ENCODE results near the gene FRMD4A. TPM values are rescaled to one million over a fixed set of nuclear protein-coding genes. Genes with fewer than 3 reads are reported as not detected.

Gene FRMD4A
- total RNA-seq, 2 experiments from 2014 or later, result 0.30 to 0.35 TPM

- no peak for DNase-seq
- ChIA-PET CTCF (no interaction called here), POLR2A (interaction anchor here (1.0 kb wide), 1 partner anchor 295 kb away, joined by 6 read pairs; no protein-coding TSS in a partner anchor)
- Mint-ChIP-seq H3K4me3 (no peak overlapping the region), H3K27me3 (peaks cover 85% of the 10 kb centered on the region), H3K9me3 (no peaks in the 10 kb centered on the region), H3K4me1 (peaks cover 15% of the 10 kb centered on the region), H3K36me3 (ENCODE audit: low read depth) (no peaks in the 10 kb centered on the region), H3K27ac (no peak overlapping the region)
These were observed 440.2 kb downstream of the FRMD4A start for GRCh38 chr10:13890233-13891127.

- H3K4me3 Mint-ChIP-seq, result no peak overlapping the region
- no peaks in the 10 kb centered on the region for H3K36me3 Mint-ChIP-seq (ENCODE audit: low read depth)
- H3K4me1 Mint-ChIP-seq, result peaks cover 11% of the 10 kb centered on the region
- POLR2A ChIA-PET, result no interaction called here
- no peaks in the 10 kb centered on the region for H3K9me3 Mint-ChIP-seq
- H3K27me3 Mint-ChIP-seq, result peaks cover 66% of the 10 kb centered on the region
- no peak overlapping the region for H3K27ac Mint-ChIP-seq
- no peak for DNase-seq
- CTCF ChIA-PET, result no interaction called here
These were observed 443.0 kb downstream of the FRMD4A start for GRCh38 chr10:13887761-13888160.

- ChIA-PET POLR2A (interaction anchor here (0.5 kb wide), 1 partner anchor 24 kb away, joined by 3 read pairs; no protein-coding TSS in a partner anchor), CTCF (no interaction called here)
- no peaks in the 10 kb centered on the region for H3K9me3 Mint-ChIP-seq
- H3K27me3 Mint-ChIP-seq, result peaks cover 47% of the 10 kb centered on the region
- no peak overlapping the region for H3K27ac Mint-ChIP-seq
- no peak overlapping the region for H3K4me3 Mint-ChIP-seq
- H3K36me3 Mint-ChIP-seq (ENCODE audit: low read depth), result no peaks in the 10 kb centered on the region
- H3K4me1 Mint-ChIP-seq, result peaks cover 7% of the 10 kb centered on the region
- no peak for DNase-seq
These were observed 445.3 kb downstream of the FRMD4A start for GRCh38 chr10:13885238-13885990.

GRCh38 chr10:13883636-13884444 lies 446.9 kb downstream of the FRMD4A start:
- ChIA-PET POLR2A (no interaction called here), CTCF (no interaction called here)
- Mint-ChIP-seq H3K27me3 (peaks cover 32% of the 10 kb centered on the region), H3K4me3 (no peak overlapping the region), H3K36me3 (ENCODE audit: low read depth) (no peaks in the 10 kb centered on the region), H3K4me1 (peaks cover 7% of the 10 kb centered on the region), H3K27ac (no peak overlapping the region), H3K9me3 (no peaks in the 10 kb centered on the region)
- DNase-seq, result no peak

GRCh38 chr10:13882119-13882711 lies 448.5 kb downstream of the FRMD4A start:
- ChIA-PET CTCF (interaction anchor here (0.7 kb wide), 1 partner anchor 20 kb away, joined by 3 read pairs; no protein-coding TSS in a partner anchor), POLR2A (no interaction called here)
- no peak overlapping the region for H3K4me3 Mint-ChIP-seq
- H3K27ac Mint-ChIP-seq, result no peak overlapping the region
- no peak for DNase-seq
- H3K36me3 Mint-ChIP-seq (ENCODE audit: low read depth), result no peaks in the 10 kb centered on the region
- peaks cover 6% of the 10 kb centered on the region for H3K4me1 Mint-ChIP-seq
- H3K27me3 Mint-ChIP-seq, result peaks cover 16% of the 10 kb centered on the region
- H3K9me3 Mint-ChIP-seq, result no peaks in the 10 kb centered on the region

GRCh38 chr10:13880760-13881159 lies 450.0 kb downstream of the FRMD4A start:
- no peaks in the 10 kb centered on the region for H3K9me3 Mint-ChIP-seq
- H3K4me3 Mint-ChIP-seq, result no peak overlapping the region
- POLR2A ChIA-PET, result interaction anchor here (0.6 kb wide), 1 partner anchor 970 kb away, joined by 3 read pairs; no protein-coding TSS in a partner anchor
- peaks cover 7% of the 10 kb centered on the region for H3K27me3 Mint-ChIP-seq
- no peak overlapping the region for H3K27ac Mint-ChIP-seq
- DNase-seq, result no peak
- no peaks in the 10 kb centered on the region for H3K4me1 Mint-ChIP-seq
- CTCF ChIA-PET, result no interaction called here
- no peaks in the 10 kb centered on the region for H3K36me3 Mint-ChIP-seq (ENCODE audit: low read depth)

- DNase-seq, result no peak
- no peaks in the 10 kb centered on the region for H3K4me1 Mint-ChIP-seq
- no peak overlapping the region for H3K4me3 Mint-ChIP-seq
- POLR2A ChIA-PET, result no interaction called here
- H3K27me3 Mint-ChIP-seq, result peaks cover 3% of the 10 kb centered on the region
- no peaks in the 10 kb centered on the region for H3K9me3 Mint-ChIP-seq
- no peaks in the 10 kb centered on the region for H3K36me3 Mint-ChIP-seq (ENCODE audit: low read depth)
- H3K27ac Mint-ChIP-seq, result no peak overlapping the region
- CTCF ChIA-PET, result no interaction called here
These were observed 453.4 kb downstream of the FRMD4A start for GRCh38 chr10:13877154-13877909.

GRCh38 chr10:13873196-13873595 lies 457.5 kb downstream of the FRMD4A start:
- H3K9me3 Mint-ChIP-seq, result no peaks in the 10 kb centered on the region
- no peaks in the 10 kb centered on the region for H3K36me3 Mint-ChIP-seq (ENCODE audit: low read depth)
- H3K4me1 Mint-ChIP-seq, result no peaks in the 10 kb centered on the region
- H3K4me3 Mint-ChIP-seq, result no peak overlapping the region
- H3K27ac Mint-ChIP-seq, result no peak overlapping the region
- peaks cover 3% of the 10 kb centered on the region for H3K27me3 Mint-ChIP-seq
- CTCF ChIA-PET, result no interaction called here
- DNase-seq, result no peak
- POLR2A ChIA-PET, result interaction anchor here (0.6 kb wide), 1 partner anchor 502 kb away, joined by 4 read pairs; no protein-coding TSS in a partner anchor

GRCh38 chr10:13872411-13872810 lies 458.3 kb downstream of the FRMD4A start:
- no peaks in the 10 kb centered on the region for H3K36me3 Mint-ChIP-seq (ENCODE audit: low read depth)
- ChIA-PET CTCF (no interaction called here), POLR2A (no interaction called here)
- no peak for DNase-seq
- H3K27ac Mint-ChIP-seq, result no peak overlapping the region
- no peak overlapping the region for H3K4me3 Mint-ChIP-seq
- H3K4me1 Mint-ChIP-seq, result no peaks in the 10 kb centered on the region
- no peaks in the 10 kb centered on the region for H3K9me3 Mint-ChIP-seq
- peaks cover 3% of the 10 kb centered on the region for H3K27me3 Mint-ChIP-seq

- ChIA-PET CTCF (no interaction called here), POLR2A (no interaction called here)
- Mint-ChIP-seq H3K4me1 (no peaks in the 10 kb centered on the region), H3K4me3 (no peak overlapping the region), H3K27ac (no peak overlapping the region), H3K36me3 (ENCODE audit: low read depth) (no peaks in the 10 kb centered on the region), H3K27me3 (peaks cover 3% of the 10 kb centered on the region), H3K9me3 (no peaks in the 10 kb centered on the region)
- DNase-seq, result no peak
These were observed 458.9 kb downstream of the FRMD4A start for GRCh38 chr10:13871776-13872175.

GRCh38 chr10:13871011-13871410 lies 459.7 kb downstream of the FRMD4A start:
- Mint-ChIP-seq H3K4me3 (no peak overlapping the region), H3K4me1 (no peaks in the 10 kb centered on the region), H3K9me3 (no peaks in the 10 kb centered on the region), H3K27ac (no peak overlapping the region), H3K36me3 (ENCODE audit: low read depth) (no peaks in the 10 kb centered on the region), H3K27me3 (peaks cover 3% of the 10 kb centered on the region)
- ChIA-PET CTCF (no interaction called here), POLR2A (no interaction called here)
- DNase-seq, result no peak

GRCh38 chr10:13869295-13869664 lies 461.4 kb downstream of the FRMD4A start:
- ChIA-PET POLR2A (no interaction called here), CTCF (interaction anchor here (1.0 kb wide), 1 partner anchor 34 kb away, joined by 3 read pairs; no protein-coding TSS in a partner anchor)
- Mint-ChIP-seq H3K36me3 (ENCODE audit: low read depth) (no peaks in the 10 kb centered on the region), H3K9me3 (no peaks in the 10 kb centered on the region), H3K4me3 (no peak overlapping the region), H3K4me1 (no peaks in the 10 kb centered on the region), H3K27me3 (no peaks in the 10 kb centered on the region), H3K27ac (no peak overlapping the region)
- no peak for DNase-seq

Measured in activated CD4-positive, alpha-beta memory T cell treated with anti-CD3 and anti-CD28 coated beads, Interleukin-2, amount 10 ng/mL, durations not matched to agents 7 days and 5 days (primary cell).